Left lung (tissue), 14 donors: Measurements from ENCODE around the gene PHKB. TPM values are rescaled to one million over a fixed set of nuclear protein-coding genes. Genes with fewer than 3 reads are reported as not detected.

Source experiments
- ATAC-seq: fragments of 200-7000 bp; cut with Tn5 transposase; one replicate; pipeline ENCODE4 v1.9.1; 2020; ENCODE audit warnings: moderate library complexity
- DNase-seq, 4 donors: peaks; one replicate each; pipeline ENCODE4 v3.0.0-alpha.2; 2013 to 2020
- H3K27ac ChIP-seq, 2 donors: fragments of 200-600 bp; sonication (generic) in 1 of 2; one replicate each; pipeline versions ENCODE4 v1.5.0 to v1.8.0; 2020 to 2021
- H3K27me3 ChIP-seq, 2 donors: fragments of 200-600 bp; sonication (generic) in 1 of 2; one replicate each; pipeline versions ENCODE4 v1.5.0 to v1.8.0; 2020 to 2021
- H3K36me3 ChIP-seq, 2 donors: fragments of 200-600 bp; sonication (generic) in 1 of 2; one replicate each; pipeline versions ENCODE4 v1.5.0 to v1.8.0; 2020 to 2021
- H3K4me1 ChIP-seq, 2 donors: fragments of 200-600 bp; one replicate each; pipeline ENCODE4 v1.8.0; 2021
- H3K4me3 ChIP-seq, 2 donors: fragments of 200-600 bp; sonication (generic) in 1 of 2; one replicate each; pipeline versions ENCODE4 v1.5.0 to v1.8.0; 2020 to 2021; ENCODE audit warnings: mild to moderate bottlenecking in 1 of 2
- H3K9me3 ChIP-seq, 2 donors: fragments of 200-600 bp; sonication (generic) in 1 of 2; one replicate each; pipeline versions ENCODE4 v1.5.0 to v1.8.0; 2020 to 2021
- CTCF ChIP-seq, 2 donors: fragments of 200-600 bp; sonication (generic) in 1 of 2; IDR thresholded peaks; one replicate each; pipeline versions ENCODE4 v1.5.0 to v1.8.0; 2021; ENCODE audit warnings: antibody characterized with exemption in 2 of 2
- intact Hi-C, 2 donors: fragments of 100-400 bp; cut with DNase I; formaldehyde crosslinking; loops; one replicate each; pipeline versions ENCODE4 v1.11.2 to v1.14.2; 2022
- long read RNA-seq, 12 donors: library from polyadenylated mRNA in 2 of 12; unstranded in 2 of 12; transcript quantifications; one replicate each; pipeline ENCODE4 v2.0.0 and lab custom pipeline, GENCODE V29; 2019 to 2026
- polyA plus RNA-seq, 6 donors: library from polyadenylated mRNA; unstranded; fragments of 120-200 nt; gene quantifications; one replicate each; pipeline ENCODE4 v1.2.1, GENCODE V29; 2013; ENCODE audit not compliant: insufficient read length in 6 of 6
- total RNA-seq, 2 donors: library from RNA; stranded (reverse); fragmentation: NEBNext Ultra II Directional; extraction: Animal tissue kit (Norgen Biotek cat#: 25700); gene quantifications; one replicate each; pipeline ENCODE4 v1.2.1, GENCODE V29; 2021
- donor health status: DM: no; HTN: yes; CAD: no.
- donor health status: DM: no; HTN: no; CAD: no.

The PHKB gene
- total RNA-seq (10 to 100 TPM; 88.8 to 92.0 TPM), polyA plus RNA-seq (100 to 1,000 TPM in 1 of 6 donors, 10 to 100 TPM in 5; 76.5 to 104 (median 88.9) TPM)
- long read RNA-seq, donor 1, full-length matches to known transcripts, result 4 of 4 reads
- long read RNA-seq, donor 1, partial matches to known transcripts, result 0 of 4 reads
- long read RNA-seq, donor 1, other reads (novel, unspliced or antisense), result 0 of 4 reads
- long read RNA-seq, donor 2, full-length matches to known transcripts, result 2 of 2 reads
- long read RNA-seq, donor 2, partial matches to known transcripts, result 0 of 2 reads
- long read RNA-seq, donor 2, other reads (novel, unspliced or antisense), result 0 of 2 reads
- long read RNA-seq, donor 3, partial matches to known transcripts, result 0 of 1 reads
- long read RNA-seq, donor 3, other reads (novel, unspliced or antisense), result 0 of 1 reads
- long read RNA-seq, donor 4, partial matches to known transcripts, result 6 of 10 reads
- long read RNA-seq, donor 4, other reads (novel, unspliced or antisense), result 4 of 10 reads
- long read RNA-seq, donor 5, partial matches to known transcripts, result 0 of 1 reads
- long read RNA-seq, donor 5, other reads (novel, unspliced or antisense), result 0 of 1 reads
- long read RNA-seq, donor 6, full-length matches to known transcripts, result 3 of 37 reads
- long read RNA-seq, donor 6, partial matches to known transcripts, result 34 of 37 reads
- long read RNA-seq, donor 6, other reads (novel, unspliced or antisense), result 0 of 37 reads
- long read RNA-seq, donor 7, full-length matches to known transcripts, result 2 of 2 reads
- long read RNA-seq, donor 7, partial matches to known transcripts, result 0 of 2 reads
- long read RNA-seq, donor 7, other reads (novel, unspliced or antisense), result 0 of 2 reads
- long read RNA-seq, donor 8, partial matches to known transcripts, result 0 of 2 reads
- long read RNA-seq, donor 8, other reads (novel, unspliced or antisense), result 0 of 2 reads
- long read RNA-seq, donor 9, result 0 reads
- long read RNA-seq, donor 10, partial matches to known transcripts, result 2 of 4 reads
- long read RNA-seq, donor 10, other reads (novel, unspliced or antisense), result 2 of 4 reads
- long read RNA-seq, donor 11, result 0 reads
- long read RNA-seq, donor 12, full-length matches to known transcripts, result 3 of 43 reads
- long read RNA-seq, donor 12, partial matches to known transcripts, result 40 of 43 reads
- long read RNA-seq, donor 12, other reads (novel, unspliced or antisense), result 0 of 43 reads

GRCh38 chr16:47460711-47461597 is at the start of gene PHKB, which contains the start of gene ITFG1:
Gene PHKB (plus strand): TSS chr16:47461331. CDS start chr16:47461351, 20 bp downstream.
Gene ITFG1 (minus strand): TSS chr16:47461063. CDS start chr16:47461045, 18 bp downstream.
- Histone ChIP-seq H3K9me3 (no peaks in the 10 kb centered on the region), H3K36me3 (peaks cover 0 to 21% of the 10 kb centered on the region in 2 donors), H3K4me1 (peaks cover 14 to 53% of the 10 kb centered on the region in 2 donors), H3K4me3 (peak within 1 kb of the TSS; percentile 89 to 91), H3K27ac (peak within 1 kb of the TSS; percentile 99 to 100), H3K27me3 (no peaks in the 10 kb centered on the region)
- TF ChIP-seq CTCF (IDR thresholded peaks at IDR 0.05), result peak in 1 of 2 donors; percentile 16
- peak; percentile 89 to 98 (median 93) for DNase-seq
- peak; percentile 96 for ATAC-seq
- intact Hi-C loops, result no loop called here

- intact Hi-C loops, result no loop called here
- no peak overlapping the region for H3K27ac ChIP-seq
- ATAC-seq, result peak; percentile 64
- H3K4me3 ChIP-seq, result no peak overlapping the region
- H3K27me3 ChIP-seq, result no peaks in the 10 kb centered on the region
- no peak for DNase-seq
- peaks cover 0 to 10% of the 10 kb centered on the region in 2 donors for H3K36me3 ChIP-seq
- no peaks in the 10 kb centered on the region for H3K9me3 ChIP-seq
- no peak for TF ChIP-seq CTCF (IDR thresholded peaks at IDR 0.05)
- H3K4me1 ChIP-seq, result no peaks in the 10 kb centered on the region
These were observed 48.1 kb upstream of the PHKB start for GRCh38 chr16:47413041-47413440.

GRCh38 chr16:47416869-47417268 is 44.3 kb upstream of the PHKB start:
- no peak for TF ChIP-seq CTCF (IDR thresholded peaks at IDR 0.05)
- ATAC-seq, result no peak
- Histone ChIP-seq H3K9me3 (no peaks in the 10 kb centered on the region), H3K27me3 (no peaks in the 10 kb centered on the region), H3K4me3 (no peak overlapping the region), H3K27ac (no peak overlapping the region), H3K36me3 (peaks cover 0 to 6% of the 10 kb centered on the region in 2 donors), H3K4me1 (no peaks in the 10 kb centered on the region)
- intact Hi-C loops, result no loop called here
- DNase-seq, result no peak

GRCh38 chr16:47424846-47425245 is 36.3 kb upstream of the PHKB start:
- intact Hi-C loops, result no loop called here
- no peak for ATAC-seq
- Histone ChIP-seq H3K27ac (no peak overlapping the region), H3K4me1 (no peaks in the 10 kb centered on the region), H3K4me3 (no peak overlapping the region), H3K36me3 (peaks cover 0 to 50% of the 10 kb centered on the region in 2 donors), H3K9me3 (no peaks in the 10 kb centered on the region), H3K27me3 (no peaks in the 10 kb centered on the region)
- no peak for TF ChIP-seq CTCF (IDR thresholded peaks at IDR 0.05)
- peak in 1 of 4 donors; percentile 42 for DNase-seq
